Tibial nerve (tissue), 4 donors: Measurements from ENCODE around the gene TTC21A.
"Not testable (repeated sequence)": the region's sequence is repeated elsewhere in the genome, so short reads cannot be mapped to it uniquely, and the experiment has no call there.

Experiments used
- EP300 ChIP-seq, 2 donors: sonication (generic); formaldehyde crosslinking; IDR thresholded peaks; one replicate each; pipeline ENCODE4 v1.6.1; 2017; ENCODE audit warnings: antibody characterized with exemption in 2 of 2, mild to moderate bottlenecking in 1 of 2
- POLR2A ChIP-seq, 2 donors: fragments of 450-650 bp; IDR thresholded peaks; one replicate each; pipeline ENCODE4 v1.6.1; 2017; ENCODE audit warnings: antibody characterized with exemption in 2 of 2, mild to moderate bottlenecking in 2 of 2, moderate library complexity in 2 of 2
- TF ChIP-seq, protein P1 (sequence below), 5 experiments: fragments of 200-600 bp in 3 of 5; fragments of 450-650 bp in 2 of 5; sonication (generic) in 3 of 5; IDR thresholded peaks; one replicate each; pipeline ENCODE4 v1.5.1; 2016 to 2019; ENCODE audit warnings: antibody characterized with exemption in 5 of 5, mild to moderate bottlenecking in 3 of 5, moderate library complexity in 2 of 5

- not testable (repeated sequence) for TF ChIP-seq POLR2A, EP300 (IDR thresholded peaks at IDR 0.05)
- TF ChIP-seq, protein P1, sequence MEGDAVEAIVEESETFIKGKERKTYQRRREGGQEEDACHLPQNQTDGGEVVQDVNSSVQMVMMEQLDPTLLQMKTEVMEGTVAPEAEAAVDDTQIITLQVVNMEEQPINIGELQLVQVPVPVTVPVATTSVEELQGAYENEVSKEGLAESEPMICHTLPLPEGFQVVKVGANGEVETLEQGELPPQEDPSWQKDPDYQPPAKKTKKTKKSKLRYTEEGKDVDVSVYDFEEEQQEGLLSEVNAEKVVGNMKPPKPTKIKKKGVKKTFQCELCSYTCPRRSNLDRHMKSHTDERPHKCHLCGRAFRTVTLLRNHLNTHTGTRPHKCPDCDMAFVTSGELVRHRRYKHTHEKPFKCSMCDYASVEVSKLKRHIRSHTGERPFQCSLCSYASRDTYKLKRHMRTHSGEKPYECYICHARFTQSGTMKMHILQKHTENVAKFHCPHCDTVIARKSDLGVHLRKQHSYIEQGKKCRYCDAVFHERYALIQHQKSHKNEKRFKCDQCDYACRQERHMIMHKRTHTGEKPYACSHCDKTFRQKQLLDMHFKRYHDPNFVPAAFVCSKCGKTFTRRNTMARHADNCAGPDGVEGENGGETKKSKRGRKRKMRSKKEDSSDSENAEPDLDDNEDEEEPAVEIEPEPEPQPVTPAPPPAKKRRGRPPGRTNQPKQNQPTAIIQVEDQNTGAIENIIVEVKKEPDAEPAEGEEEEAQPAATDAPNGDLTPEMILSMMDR (IDR thresholded peaks at IDR 0.05): not testable (repeated sequence)
These were observed 46.3 kb upstream of the TTC21A start for GRCh38 chr3:39061228-39061627.
